ENCODE data around the gene C2orf78.
"Not testable (repeated sequence)": the region's sequence is repeated elsewhere in the genome, so short reads cannot be mapped to it uniquely, and the experiment has no call there.

Gene C2orf78

GRCh38 chr2:73783883-73784282 lies at the start of gene C2orf78:
Gene C2orf78 (plus strand): TSS chr2:73784183. CDS start chr2:73784310, 127 bp downstream.
- DNase-seq (ENCODE audit: low read depth in 2 of 2): not testable (repeated sequence)

- DNase-seq (ENCODE audit: low read depth in 2 of 2): no peak
Observed at GRCh38 chr2:73736378-73736777, 47.6 kb upstream of the C2orf78 start.

- peak; percentile 92 to 93 for DNase-seq (ENCODE audit: low read depth in 2 of 2)
Observed at GRCh38 chr2:73736855-73737779, 46.9 kb upstream of the C2orf78 start, which contains the start of gene TPRKB. Gene TPRKB (minus strand): TSS chr2:73737345. CDS start chr2:73734569, 2,776 bp downstream.

GRCh38 chr2:73739101-73739500 lies 44.9 kb upstream of the C2orf78 start:
- DNase-seq (ENCODE audit: low read depth in 2 of 2): no peak

- DNase-seq (ENCODE audit: low read depth in 2 of 2): no peak
Observed at GRCh38 chr2:73740767-73741166, 43.2 kb upstream of the C2orf78 start.

GRCh38 chr2:73746015-73746876 lies 37.7 kb upstream of the C2orf78 start:
- no peak for DNase-seq (ENCODE audit: low read depth in 2 of 2)

GRCh38 chr2:73746877-73747208 lies 37.1 kb upstream of the C2orf78 start:
- DNase-seq (ENCODE audit: low read depth in 2 of 2): no peak

- no peak for DNase-seq (ENCODE audit: low read depth in 2 of 2)
Observed at GRCh38 chr2:73749314-73749713, 34.7 kb upstream of the C2orf78 start.

GRCh38 chr2:73754332-73754731 lies 29.7 kb upstream of the C2orf78 start:
- DNase-seq (ENCODE audit: low read depth in 2 of 2): not testable (repeated sequence)

- DNase-seq (ENCODE audit: low read depth in 2 of 2): no peak
Observed at GRCh38 chr2:73759285-73759764, 24.7 kb upstream of the C2orf78 start.

GRCh38 chr2:73759904-73760303 lies 24.1 kb upstream of the C2orf78 start:
- no peak for DNase-seq (ENCODE audit: low read depth in 2 of 2)

GRCh38 chr2:73762571-73762970 lies 21.4 kb upstream of the C2orf78 start:
- no peak for DNase-seq (ENCODE audit: low read depth in 2 of 2)

GRCh38 chr2:73764945-73765344 lies 19.0 kb upstream of the C2orf78 start:
- DNase-seq (ENCODE audit: low read depth in 2 of 2): no peak

- no peak for DNase-seq (ENCODE audit: low read depth in 2 of 2)
Observed at GRCh38 chr2:73766349-73766748, 17.6 kb upstream of the C2orf78 start.

- DNase-seq (ENCODE audit: low read depth in 2 of 2): no peak
Observed at GRCh38 chr2:73766994-73767393, 17.0 kb upstream of the C2orf78 start.

- DNase-seq (ENCODE audit: low read depth in 2 of 2): no peak
Observed at GRCh38 chr2:73770725-73771124, 13.3 kb upstream of the C2orf78 start.

- DNase-seq (ENCODE audit: low read depth in 2 of 2): no peak
Observed at GRCh38 chr2:73772819-73773218, 11.2 kb upstream of the C2orf78 start.

- no peak for DNase-seq (ENCODE audit: low read depth in 2 of 2)
Observed at GRCh38 chr2:73776381-73776780, 7.6 kb upstream of the C2orf78 start.

GRCh38 chr2:73776869-73777519 lies 7.0 kb upstream of the C2orf78 start:
- DNase-seq (ENCODE audit: low read depth in 2 of 2): no peak

- not testable (repeated sequence) for DNase-seq (ENCODE audit: low read depth in 2 of 2)
Observed at GRCh38 chr2:73778867-73779466, 5.0 kb upstream of the C2orf78 start.

- peak; percentile 92 to 94 for DNase-seq (ENCODE audit: low read depth in 2 of 2)
Observed at GRCh38 chr2:73779467-73780236, 4.3 kb upstream of the C2orf78 start, which contains the start of gene DUSP11. Gene DUSP11 (minus strand): TSS chr2:73780103. CDS start chr2:73779974, 129 bp downstream.

Measured in stimulated activated CD8-positive, alpha-beta memory T cell treated with anti-CD3 and anti-CD28 coated beads, Interleukin-2, amount 100 ng/mL, for 48 hours (primary cell).